Keratinocyte (primary cell): ENCODE results near the gene ZFYVE26. TPM values are rescaled to one million over a fixed set of nuclear protein-coding genes. Genes with fewer than 3 reads are reported as not detected.

Experiments
- DNase-seq: peaks from one replicate; pipeline ENCODE4 v3.0.0-alpha.2; 2011; ENCODE audit warnings: low read depth, missing footprints, low spot score
- FAIRE-seq: peaks from 2 replicates; lab custom pipeline; 2011; peaks lifted over from hg19 to GRCh38; lab: Jason Lieb, UNC
- H2AFZ ChIP-seq: 2 replicates; pipeline ENCODE4 v1.6.0; 2012; ENCODE audit warnings: low read length, control low read depth, inconsistent platforms; ENCODE audit not compliant: control insufficient read depth
- H3K27ac ChIP-seq: 2 replicates; pipeline ENCODE4 v1.5.1; 2011; ENCODE audit warnings: low read length; ENCODE audit not compliant: control insufficient read depth, insufficient read depth
- H3K27me3 ChIP-seq: 3 replicates; pipeline ENCODE4 v1.6.0; 2011; ENCODE audit warnings: low read length; ENCODE audit not compliant: control insufficient read depth, insufficient read depth; ENCODE audit errors: extremely low read depth
- H3K36me3 ChIP-seq, 2 experiments: 2 replicates in 1 of 2; 3 replicates in 1 of 2; pipeline ENCODE4 v1.5.1; 2011; ENCODE audit warnings: low read length in 2 of 2, mild to moderate bottlenecking in 1 of 2; ENCODE audit not compliant: control insufficient read depth in 2 of 2, insufficient read depth in 2 of 2; ENCODE audit errors: extremely low read depth in 1 of 2
- H3K4me1 ChIP-seq: 3 replicates; pipeline ENCODE4 v1.5.1; 2011; ENCODE audit warnings: low read length; ENCODE audit not compliant: control insufficient read depth, insufficient read depth; ENCODE audit errors: extremely low read depth
- H3K4me2 ChIP-seq: 3 replicates; pipeline ENCODE4 v1.6.0; 2011; ENCODE audit warnings: low read depth, low read length; ENCODE audit not compliant: control insufficient read depth, insufficient read depth; ENCODE audit errors: extremely low read depth
- H3K4me3 ChIP-seq, 3 experiments: fragments of 200-600 bp in 1 of 3; sonication (generic) in 1 of 3; 2 replicates in 2 of 3; 3 replicates in 1 of 3; pipeline ENCODE4 v1.5.1; 2011 to 2016; ENCODE audit warnings: low read length in 3 of 3, mild to moderate bottlenecking in 3 of 3, control low read depth in 2 of 3, inconsistent platforms in 1 of 3, low read depth in 1 of 3, mixed read lengths in 1 of 3, mixed run types in 1 of 3, moderate library complexity in 1 of 3; ENCODE audit not compliant: control insufficient read depth in 2 of 3, insufficient read depth in 2 of 3; ENCODE audit errors: extremely low read depth in 1 of 3
- H3K79me2 ChIP-seq: 2 replicates; pipeline ENCODE4 v1.6.0; 2012; ENCODE audit warnings: low read length; ENCODE audit not compliant: control insufficient read depth, insufficient read depth
- H3K9ac ChIP-seq: 3 replicates; pipeline ENCODE4 v1.6.0; 2011; ENCODE audit warnings: low read length; ENCODE audit not compliant: control insufficient read depth, insufficient read depth; ENCODE audit errors: extremely low read depth
- H3K9me1 ChIP-seq: 3 replicates; pipeline ENCODE4 v1.6.0; 2011; ENCODE audit warnings: low read length; ENCODE audit not compliant: control insufficient read depth, insufficient read depth; ENCODE audit errors: extremely low read depth
- H3K9me3 ChIP-seq: 2 replicates; pipeline ENCODE4 v1.5.1; 2012; ENCODE audit warnings: low read depth, low read length; ENCODE audit not compliant: control insufficient read depth
- H4K20me1 ChIP-seq: 3 replicates; pipeline ENCODE4 v1.6.0; 2011; ENCODE audit warnings: low read length; ENCODE audit not compliant: control insufficient read depth, insufficient read depth; ENCODE audit errors: extremely low read depth
- EZH2 ChIP-seq: IDR thresholded peaks from one replicate; pipeline ENCODE4 v1.6.1; 2012; ENCODE audit warnings: inconsistent platforms, mild to moderate bottlenecking, low read length, moderate library complexity
- dilution Hi-C: fragments of 300-500 bp; cut with MboI; formaldehyde crosslinking; loops from one replicate; pipeline ENCODE4 v1.7.0; 2020; ENCODE audit warnings: low sequenced_read_pairs; ENCODE audit not compliant: extremely low pct_ligation_motif_present
- polyA plus RNA-seq, 5 experiments: library from polyadenylated mRNA; depleted of rRNA in 3 of 5; stranded (reverse) in 3 of 5; stranded (forward) in 1 of 5; unstranded in 1 of 5; fragments of >200 nt; gene quantifications; 1 replicate in 1 of 5; 2 replicates in 3 of 5; 3 replicates in 1 of 5; pipeline versions ENCODE4 v1.2.1 to v1.2.3, GENCODE V29; 2011 to 2012; ENCODE audit warnings: missing spikeins in 2 of 5, low read depth in 1 of 5, low replicate concordance in 1 of 5
- TF ChIP-seq, protein P1 (sequence below), 3 experiments: IDR thresholded peaks in 1 of 3; conservative IDR thresholded peaks in 1 of 3; optimal IDR thresholded peaks in 1 of 3; 2 replicates in 2 of 3; 3 replicates in 1 of 3; pipeline versions ENCODE3 to v1.5.1; 2011; ENCODE audit warnings: low read length in 3 of 3, mild to moderate bottlenecking in 3 of 3, moderate library complexity in 2 of 3, control low read depth in 1 of 3, inconsistent platforms in 1 of 3; ENCODE audit not compliant: insufficient read depth in 2 of 3; ENCODE audit errors: extremely low read depth in 1 of 3

Gene ZFYVE26
- polyA plus RNA-seq, 1 donor (not counting 4 experiments of a cell fraction or from before 2014, with no cell fraction given) = 9.8 TPM

DNA sequence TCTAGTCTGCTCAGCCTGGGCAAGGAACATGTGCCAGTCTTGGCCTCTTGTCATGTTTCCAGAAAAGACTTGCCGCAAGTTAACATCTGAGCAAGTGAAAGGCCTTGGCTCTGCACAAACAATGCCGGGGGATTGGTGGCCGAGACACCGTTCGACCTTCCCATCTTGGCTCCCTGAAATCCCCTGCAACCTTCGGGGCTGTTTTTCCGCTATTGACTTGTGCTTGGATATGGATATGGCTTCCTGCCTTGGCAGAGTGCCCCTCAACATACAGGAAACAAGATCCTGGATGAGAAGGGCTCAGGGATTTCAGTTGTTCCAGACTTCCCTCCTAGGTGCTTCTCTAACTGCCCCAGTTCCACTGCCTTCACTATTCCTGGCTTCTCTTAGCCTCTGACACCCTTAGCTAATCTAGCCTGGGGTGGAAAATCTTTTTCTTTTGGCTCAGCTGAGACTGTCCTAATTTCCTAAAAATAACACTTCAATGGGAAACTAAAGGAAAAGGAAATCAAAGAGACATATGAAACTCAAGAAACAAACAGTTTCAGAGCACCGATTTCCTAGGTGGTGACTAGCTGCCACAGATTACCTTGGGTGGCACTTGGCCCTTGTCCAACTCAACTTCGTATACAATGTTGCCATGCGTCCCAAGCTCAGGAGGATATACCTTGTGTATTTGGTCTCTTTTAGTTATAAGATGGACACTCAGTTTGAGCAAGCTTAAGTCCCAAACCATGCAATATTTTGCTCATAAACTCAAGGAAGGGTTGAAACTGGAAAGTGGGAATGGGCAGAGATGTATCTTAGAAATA, 80.8 kb downstream of the ZFYVE26 start:
- Histone ChIP-seq H3K27me3 (no peaks in the 10 kb centered on the region), H3K27ac (no peak overlapping the region), H3K4me2 (no peak overlapping the region), H3K36me3 (no peaks in the 10 kb centered on the region), H2AFZ (no peak overlapping the region), H3K9me3 (no peaks in the 10 kb centered on the region), H3K9me1 (peaks cover 2% of the 10 kb centered on the region), H3K79me2 (no peaks in the 10 kb centered on the region), H3K9ac (no peak overlapping the region), H4K20me1 (no peaks in the 10 kb centered on the region), H3K4me3 (no peak overlapping the region), H3K4me1 (peaks cover 6% of the 10 kb centered on the region)
- FAIRE-seq (no peak), DNase-seq (no peak)
- TF ChIP-seq EZH2 = no peak
- TF ChIP-seq, protein P1, sequence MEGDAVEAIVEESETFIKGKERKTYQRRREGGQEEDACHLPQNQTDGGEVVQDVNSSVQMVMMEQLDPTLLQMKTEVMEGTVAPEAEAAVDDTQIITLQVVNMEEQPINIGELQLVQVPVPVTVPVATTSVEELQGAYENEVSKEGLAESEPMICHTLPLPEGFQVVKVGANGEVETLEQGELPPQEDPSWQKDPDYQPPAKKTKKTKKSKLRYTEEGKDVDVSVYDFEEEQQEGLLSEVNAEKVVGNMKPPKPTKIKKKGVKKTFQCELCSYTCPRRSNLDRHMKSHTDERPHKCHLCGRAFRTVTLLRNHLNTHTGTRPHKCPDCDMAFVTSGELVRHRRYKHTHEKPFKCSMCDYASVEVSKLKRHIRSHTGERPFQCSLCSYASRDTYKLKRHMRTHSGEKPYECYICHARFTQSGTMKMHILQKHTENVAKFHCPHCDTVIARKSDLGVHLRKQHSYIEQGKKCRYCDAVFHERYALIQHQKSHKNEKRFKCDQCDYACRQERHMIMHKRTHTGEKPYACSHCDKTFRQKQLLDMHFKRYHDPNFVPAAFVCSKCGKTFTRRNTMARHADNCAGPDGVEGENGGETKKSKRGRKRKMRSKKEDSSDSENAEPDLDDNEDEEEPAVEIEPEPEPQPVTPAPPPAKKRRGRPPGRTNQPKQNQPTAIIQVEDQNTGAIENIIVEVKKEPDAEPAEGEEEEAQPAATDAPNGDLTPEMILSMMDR (optimal IDR thresholded peaks at IDR 0.05 in 1 of 3, IDR thresholded peaks at IDR 0.05 in 1 of 3, conservative IDR thresholded peaks at IDR 0.05 in 1 of 3; ENCODE audit: extremely low read depth in 1 of 3, insufficient read depth in 2 of 3, low read length in 3 of 3) = no peak
- dilution Hi-C loops = no loop called here

DNA sequence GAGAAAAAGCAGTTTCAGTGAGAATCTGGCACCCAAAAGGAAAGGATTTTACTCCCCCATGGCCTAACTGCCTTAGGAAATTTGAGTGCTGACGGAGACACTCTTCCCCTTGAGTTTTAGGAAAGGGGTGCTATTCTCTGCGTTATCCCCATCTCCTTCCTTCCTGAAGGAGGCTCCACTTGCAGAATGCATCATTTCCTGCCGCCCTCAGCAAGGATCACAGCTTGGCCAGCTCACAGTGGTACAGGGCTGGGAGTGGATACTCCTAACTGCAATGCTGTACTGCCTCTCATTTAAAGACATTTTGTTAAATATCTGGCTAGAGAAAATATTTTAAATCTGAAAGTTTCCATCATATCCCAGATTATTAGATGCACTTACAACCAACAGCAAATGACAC, 81.7 kb downstream of the ZFYVE26 start:
- no peak for TF ChIP-seq EZH2
- TF ChIP-seq, protein P1 (optimal IDR thresholded peaks at IDR 0.05 in 1 of 3, IDR thresholded peaks at IDR 0.05 in 1 of 3, conservative IDR thresholded peaks at IDR 0.05 in 1 of 3; ENCODE audit: extremely low read depth in 1 of 3, insufficient read depth in 2 of 3, low read length in 3 of 3) = no peak
- Histone ChIP-seq H3K4me1 (peaks cover 6% of the 10 kb centered on the region), H3K9ac (no peak overlapping the region), H3K36me3 (no peaks in the 10 kb centered on the region), H3K9me3 (no peaks in the 10 kb centered on the region), H3K27ac (no peak overlapping the region), H3K79me2 (no peaks in the 10 kb centered on the region), H3K4me3 (no peak overlapping the region), H2AFZ (no peak overlapping the region), H3K9me1 (peaks cover 2% of the 10 kb centered on the region), H3K4me2 (no peak overlapping the region), H4K20me1 (no peaks in the 10 kb centered on the region), H3K27me3 (no peaks in the 10 kb centered on the region)
- FAIRE-seq (no peak), DNase-seq (no peak)
- dilution Hi-C loops = no loop called here
